CD4-positive, alpha-beta T cell (primary cell): ENCODE results near the gene XYLT1. TPM values are rescaled to one million over a fixed set of nuclear protein-coding genes. Genes with fewer than 3 reads are reported as not detected.

Experiments
- ATAC-seq: fragments of 200-7000 bp; cut with Tn5 transposase; one replicate; pipeline ENCODE4 v1.10.0; 2022; ENCODE audit warnings: mild to moderate bottlenecking; ENCODE audit not compliant: poor library complexity
- CTCF ChIA-PET: fragments of 350-600 bp; sonication (Branson Sonifier 250); formaldehyde crosslinking; loops from one replicate; lab custom pipeline; 2021; ENCODE audit warnings: antibody characterized with exemption, inconsistent platforms; lab: Charles Lee
- POLR2A ChIA-PET: fragments of 350-600 bp; sonication (Branson Sonifier 250); formaldehyde crosslinking; loops from one replicate; lab custom pipeline; 2021; ENCODE audit warnings: antibody characterized with exemption, inconsistent platforms; lab: Charles Lee
- DNase-seq, 14 experiments: peaks; one replicate each; pipeline ENCODE4 v3.0.0-alpha.2; 2013 to 2020; ENCODE audit warnings: mixed read lengths in 2 of 14
- H3K27ac ChIP-seq, 2 donors: one replicate each; pipeline versions ENCODE4 v1.5.1 to v1.7.0; 2013; ENCODE audit warnings: low read length in 2 of 2, low read depth in 1 of 2, mild to moderate bottlenecking in 1 of 2
- H3K27me3 ChIP-seq, 2 experiments: 1 replicate in 1 of 2; 2 replicates in 1 of 2; pipeline versions ENCODE4 v1.6.1 to v1.7.0; 2013; ENCODE audit warnings: low read length in 2 of 2, control low read depth in 1 of 2, mild to moderate bottlenecking in 1 of 2, moderate library complexity in 1 of 2; ENCODE audit not compliant: insufficient read depth in 2 of 2, control insufficient read depth in 1 of 2
- H3K36me3 ChIP-seq: one replicate; pipeline ENCODE4 v1.6.1; 2013; ENCODE audit warnings: low read length, control low read depth; ENCODE audit not compliant: insufficient read depth
- H3K4me1 ChIP-seq: one replicate; pipeline ENCODE4 v1.6.1; 2013; ENCODE audit warnings: low read length, control low read depth; ENCODE audit not compliant: insufficient read depth
- H3K4me3 ChIP-seq: one replicate; pipeline ENCODE4 v1.5.1; 2013; ENCODE audit warnings: mild to moderate bottlenecking, low read length, moderate library complexity
- H3K9me3 ChIP-seq, 2 experiments: 1 replicate in 1 of 2; 2 replicates in 1 of 2; pipeline versions ENCODE4 v1.6.1 to v1.7.0; 2013; ENCODE audit warnings: low read length in 2 of 2, mild to moderate bottlenecking in 2 of 2, control low read depth in 1 of 2, moderate library complexity in 1 of 2; ENCODE audit not compliant: control insufficient read depth in 1 of 2, insufficient read depth in 1 of 2
- H3K27ac Mint-ChIP-seq: one replicate; pipeline ENCODE4 v1.8.0; 2020; ENCODE audit warnings: mixed read lengths
- H3K27me3 Mint-ChIP-seq: one replicate; pipeline ENCODE4 v1.8.0; 2021; ENCODE audit warnings: mixed read lengths
- H3K36me3 Mint-ChIP-seq: one replicate; pipeline ENCODE4 v1.8.0; 2021; ENCODE audit warnings: low read depth, mixed read lengths
- H3K4me1 Mint-ChIP-seq: one replicate; pipeline ENCODE4 v1.8.0; 2021; ENCODE audit warnings: low read depth, mixed read lengths
- H3K4me3 Mint-ChIP-seq: one replicate; pipeline ENCODE4 v1.8.0; 2020; ENCODE audit warnings: mild to moderate bottlenecking, mixed read lengths
- H3K9me3 Mint-ChIP-seq: one replicate; pipeline ENCODE4 v1.8.0; 2020; ENCODE audit warnings: mixed read lengths
- CTCF ChIP-seq: fragments of 200-600 bp; IDR thresholded peaks from one replicate; pipeline ENCODE4 v1.8.0; 2022; ENCODE audit warnings: antibody characterized with exemption, mild to moderate bottlenecking
- intact Hi-C, 2 experiments: fragments of 100-400 bp; cut with DNase I in 1 of 2; cut with micrococcal nuclease in 1 of 2; formaldehyde crosslinking; loops; one replicate each; pipeline versions ENCODE4 v1.15.1 to v1.9.0; 2023 to 2025; cut with DNase I, micrococcal nuclease
- total RNA-seq, 174 experiments: library from RNA in 2 of 174; stranded (reverse) in 2 of 174; gene quantifications; one replicate each; pipeline ENCODE4 v1.2.3 and lab custom pipeline; 2021 to 2026

Gene XYLT1
- total RNA-seq, 2 experiments from 2014 or later: 26.0 to 27.1 TPM

DNA sequence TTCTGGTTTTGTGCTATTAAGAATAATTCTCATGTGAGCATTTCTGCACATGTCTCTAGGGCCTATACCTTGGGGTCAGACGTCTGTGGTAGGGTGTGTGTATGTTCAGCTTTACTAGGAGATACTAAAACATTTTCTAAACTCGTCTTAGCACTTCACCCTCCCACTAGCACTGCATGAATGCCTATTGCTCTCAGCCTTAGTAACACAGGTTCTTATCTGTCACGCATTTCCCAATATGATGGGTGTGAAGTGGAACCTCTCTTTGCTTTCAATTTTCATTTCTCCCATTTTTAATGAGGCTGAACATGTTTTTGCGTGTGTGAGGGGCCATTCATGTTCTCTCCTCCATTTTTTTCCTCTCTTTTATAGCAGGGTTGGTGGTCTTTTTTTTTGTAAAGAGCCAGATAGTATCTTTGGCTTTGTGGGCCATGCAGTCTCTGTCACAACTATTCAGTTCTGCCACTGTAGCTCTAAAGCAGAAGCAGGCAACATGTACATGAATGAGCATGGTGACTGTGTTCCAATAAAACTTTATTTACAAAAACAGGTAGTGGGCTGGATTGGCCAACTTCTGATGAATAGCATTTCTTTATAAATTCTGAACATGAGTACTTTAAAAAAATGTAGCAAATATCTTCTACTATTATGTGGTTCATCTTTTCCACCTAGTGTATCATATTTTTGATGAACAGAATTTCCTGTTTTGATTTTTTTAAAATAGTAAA is 354.0 kb downstream of the XYLT1 start:
- H3K4me3 ChIP-seq: no peak overlapping the region
- no peaks in the 10 kb centered on the region for H3K27me3 ChIP-seq
- intact Hi-C loops: loop anchor here in 1 of 2 experiments (5.0 kb wide), 1 partner anchor 49 kb away; no protein-coding TSS in a partner anchor
- CTCF ChIA-PET: no interaction called here
- Mint-ChIP-seq H3K4me3 (no peak overlapping the region), H3K27ac (no peak overlapping the region), H3K27me3 (no peaks in the 10 kb centered on the region), H3K9me3 (no peaks in the 10 kb centered on the region), H3K4me1 (no peaks in the 10 kb centered on the region), H3K36me3 (peaks cover 55% of the 10 kb centered on the region)
- H3K36me3 ChIP-seq: peaks cover 34% of the 10 kb centered on the region
- TF ChIP-seq CTCF: no peak
- ATAC-seq: no peak
- no peak overlapping the region for H3K27ac ChIP-seq
- no peak for DNase-seq
- H3K9me3 ChIP-seq: no peaks in the 10 kb centered on the region
- POLR2A ChIA-PET: interaction anchor here (0.6 kb wide), 1 partner anchor 70 kb away, joined by 3 read pairs; no protein-coding TSS in a partner anchor
- no peaks in the 10 kb centered on the region for H3K4me1 ChIP-seq

GRCh38 chr16:17109413-17109812 is 361.3 kb downstream of the XYLT1 start:
- Mint-ChIP-seq H3K36me3 (peaks cover 41% of the 10 kb centered on the region), H3K4me1 (peaks cover 9% of the 10 kb centered on the region), H3K27me3 (no peaks in the 10 kb centered on the region), H3K27ac (no peak overlapping the region), H3K9me3 (no peaks in the 10 kb centered on the region), H3K4me3 (no peak overlapping the region)
- H3K27me3 ChIP-seq: no peaks in the 10 kb centered on the region
- ATAC-seq (no peak), DNase-seq (no peak)
- no peaks in the 10 kb centered on the region for H3K9me3 ChIP-seq
- intact Hi-C loops: no loop called here
- H3K27ac ChIP-seq: no peak overlapping the region
- H3K4me1 ChIP-seq: peaks cover 10% of the 10 kb centered on the region
- TF ChIP-seq CTCF: no peak
- ChIA-PET CTCF (no interaction called here), POLR2A (no interaction called here)
- no peak overlapping the region for H3K4me3 ChIP-seq
- H3K36me3 ChIP-seq: peaks cover 11% of the 10 kb centered on the region

- Histone ChIP-seq H3K9me3 (no peaks in the 10 kb centered on the region), H3K27me3 (no peaks in the 10 kb centered on the region), H3K36me3 (peaks cover 9% of the 10 kb centered on the region), H3K4me1 (peaks cover 10% of the 10 kb centered on the region), H3K27ac (no peak overlapping the region), H3K4me3 (no peak overlapping the region)
- H3K27me3 Mint-ChIP-seq: no peaks in the 10 kb centered on the region
- no peak for DNase-seq
- intact Hi-C loops: no loop called here
- POLR2A ChIA-PET: no interaction called here
- no peak overlapping the region for H3K4me3 Mint-ChIP-seq
- no peak for ATAC-seq
- TF ChIP-seq CTCF: no peak
- CTCF ChIA-PET: no interaction called here
- peaks cover 9% of the 10 kb centered on the region for H3K4me1 Mint-ChIP-seq
- H3K36me3 Mint-ChIP-seq: peaks cover 37% of the 10 kb centered on the region
- H3K27ac Mint-ChIP-seq: no peak overlapping the region
- H3K9me3 Mint-ChIP-seq: no peaks in the 10 kb centered on the region
Measured at GRCh38 chr16:17108596-17108995, 362.2 kb downstream of the XYLT1 start.
